Measurements from ENCODE around the gene LIMS1. TPM values are rescaled to one million over a fixed set of nuclear protein-coding genes. Genes with fewer than 3 reads are reported as not detected.

LIMS1 gene
- total RNA-seq, 4 donors from 2014 or later, result 147 to 308 (median 224) TPM

- intact Hi-C loops (cut with DNase I; ENCODE audit: low total_unique reads), result loop anchor here (1.0 to 5.0 kb wide), 4 partner anchors 42 to 103 kb away; partner anchors contain the start of gene GCC2
- in situ Hi-C loops (cut with MboI; ENCODE audit: low sequenced_read_pairs in 4 of 4), result loop anchor here in 1 of 4 donors (5.0 kb wide), 1 partner anchor 48 kb away; no protein-coding TSS in a partner anchor
Measured at GRCh38 chr2:108534584-108535356, 500 bp downstream of the LIMS1 start.

DNA sequence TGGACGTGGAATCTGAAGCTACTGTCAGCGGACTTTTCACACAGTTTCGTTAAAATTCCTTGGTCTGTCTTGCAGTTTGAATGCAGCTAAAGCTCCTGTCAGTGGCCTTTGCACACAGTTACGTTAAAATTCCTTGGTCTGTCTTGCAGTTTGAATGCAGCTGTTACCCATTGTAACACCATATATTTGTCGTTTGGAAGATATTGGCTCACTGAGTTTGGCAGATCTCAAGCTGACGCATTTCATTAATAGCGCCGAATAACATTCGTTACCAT lies 1.0 kb downstream of the LIMS1 start:
- in situ Hi-C loops (cut with MboI; ENCODE audit: low sequenced_read_pairs in 4 of 4), result no loop called here
- Histone ChIP-seq H3K27ac (peak overlapping the region; percentile 88 to 99 (median 90)), H3K4me1 (peaks cover 14 to 19% of the 10 kb centered on the region in 2 donors), H3K27me3 (no peaks in the 10 kb centered on the region), H3K9me3 (no peaks in the 10 kb centered on the region), H3K36me3 (no peaks in the 10 kb centered on the region), H3K4me3 (peak overlapping the region; percentile 66 to 99 (median 71))
- no peak for ATAC-seq
- intact Hi-C loops (cut with DNase I; ENCODE audit: low total_unique reads), result loop anchor here (2.0 kb wide), 1 partner anchor 50 kb away; no protein-coding TSS in a partner anchor
- DNase-seq, result no peak
- no peak for TF ChIP-seq CTCF (IDR thresholded peaks at IDR 0.05 in 4 of 5, conservative IDR thresholded peaks at IDR 0.05 in 1 of 5)
- TF ChIP-seq POLR2A (IDR thresholded peaks at IDR 0.05), result no peak

More at GRCh38 chr2:108534584-108535356, 500 bp downstream of the LIMS1 start:
- ATAC-seq, result peak; percentile 36 to 49
- no peak for TF ChIP-seq POLR2A (IDR thresholded peaks at IDR 0.05)
- TF ChIP-seq CTCF (IDR thresholded peaks at IDR 0.05 in 4 of 5, conservative IDR thresholded peaks at IDR 0.05 in 1 of 5), result no peak
- Histone ChIP-seq H3K9me3 (no peaks in the 10 kb centered on the region), H3K27me3 (no peaks in the 10 kb centered on the region), H3K4me1 (peaks cover 14 to 19% of the 10 kb centered on the region in 2 donors), H3K27ac (peak overlapping the region; percentile 88 to 99 (median 90)), H3K4me3 (peak overlapping the region; percentile 66 to 99 (median 71)), H3K36me3 (no peaks in the 10 kb centered on the region)
- DNase-seq, result no peak

- no peaks in the 10 kb centered on the region for H3K27me3 ChIP-seq
- peak overlapping the region; percentile 88 to 99 (median 90) for H3K27ac ChIP-seq
- ATAC-seq (peak; percentile 22 to 43), DNase-seq (no peak)
- TF ChIP-seq POLR2A (IDR thresholded peaks at IDR 0.05) (peak in 1 of 2 donors; percentile 55), CTCF (IDR thresholded peaks at IDR 0.05 in 4 of 5, conservative IDR thresholded peaks at IDR 0.05 in 1 of 5) (no peak)
- peak overlapping the region in 3 of 4 donors; percentile 66 to 99 (median 67) for H3K4me3 ChIP-seq
- peaks cover 20 to 26% of the 10 kb centered on the region in 2 donors for H3K4me1 ChIP-seq
- in situ Hi-C loops (cut with MboI; ENCODE audit: low sequenced_read_pairs in 4 of 4), result no loop called here
- intact Hi-C loops (cut with DNase I; ENCODE audit: low total_unique reads), result no loop called here
- no peaks in the 10 kb centered on the region for H3K36me3 ChIP-seq
- H3K9me3 ChIP-seq, result no peaks in the 10 kb centered on the region
Measured at GRCh38 chr2:108536133-108536780, 2.0 kb downstream of the LIMS1 start.

DNA sequence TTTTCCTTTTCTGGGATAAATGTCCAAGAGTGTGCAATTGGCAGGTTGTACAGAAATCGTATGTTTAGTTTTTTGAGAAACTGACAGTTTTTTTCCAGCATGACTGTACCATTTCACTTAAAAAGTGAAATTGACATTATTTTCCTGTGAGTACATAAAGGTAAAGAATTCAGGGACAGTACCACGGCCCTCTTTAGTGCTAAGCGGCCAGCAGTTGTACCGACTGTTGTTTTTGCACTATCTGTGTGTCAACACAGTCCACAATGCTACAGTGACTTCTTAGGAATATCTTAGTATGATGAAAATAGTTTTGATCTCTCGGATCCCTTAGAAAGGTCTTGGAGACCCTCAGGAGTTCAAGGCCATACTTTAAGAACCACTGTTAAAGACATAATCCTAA lies 2.6 kb downstream of the LIMS1 start:
- H3K4me1 ChIP-seq, result peaks cover 25 to 30% of the 10 kb centered on the region in 2 donors
- intact Hi-C loops (cut with DNase I; ENCODE audit: low total_unique reads) (no loop called here), in situ Hi-C loops (cut with MboI; ENCODE audit: low sequenced_read_pairs in 4 of 4) (no loop called here)
- no peak overlapping the region for H3K4me3 ChIP-seq
- H3K27ac ChIP-seq, result peak overlapping the region; percentile 88 to 99 (median 90)
- ATAC-seq (no peak), DNase-seq (no peak)
- no peaks in the 10 kb centered on the region for H3K27me3 ChIP-seq
- H3K9me3 ChIP-seq, result no peaks in the 10 kb centered on the region
- no peaks in the 10 kb centered on the region for H3K36me3 ChIP-seq
- no peak for TF ChIP-seq CTCF (IDR thresholded peaks at IDR 0.05 in 4 of 5, conservative IDR thresholded peaks at IDR 0.05 in 1 of 5)
- TF ChIP-seq POLR2A (IDR thresholded peaks at IDR 0.05), result no peak

All from gastrocnemius medialis (tissue), 4 donors.